Activated CD4-positive, alpha-beta T cell treated with anti-CD3 and anti-CD28 coated beads for 1 hour (primary cell): ENCODE results near the gene MAST3.
"Not testable (repeated sequence)": the region's sequence is repeated elsewhere in the genome, so short reads cannot be mapped to it uniquely, and the experiment has no call there.

ENCODE experiments used
- DNase-seq: peaks from one replicate; pipeline ENCODE4 v3.0.0-alpha.2; 2020

MAST3 gene

GRCh38 chr19:18089096-18089541 is 8.5 kb upstream of the MAST3 start:
- not testable (repeated sequence) for DNase-seq

- DNase-seq: no peak
Observed at GRCh38 chr19:18089726-18090125, 7.9 kb upstream of the MAST3 start.

GRCh38 chr19:18090545-18091216 is 6.9 kb upstream of the MAST3 start:
- DNase-seq: no peak

GRCh38 chr19:18091217-18091608 is 6.4 kb upstream of the MAST3 start:
- peak; percentile 71 for DNase-seq

- DNase-seq: no peak
Observed at GRCh38 chr19:18093439-18094161, 4.0 kb upstream of the MAST3 start.

- no peak for DNase-seq
Observed at GRCh38 chr19:18096258-18096657, 1.3 kb upstream of the MAST3 start.

- DNase-seq: no peak
Observed at GRCh38 chr19:18097993-18098890, 664 bp downstream of the MAST3 start.

- no peak for DNase-seq
Observed at GRCh38 chr19:18098891-18099622, 1.5 kb downstream of the MAST3 start.

- no peak for DNase-seq
Observed at GRCh38 chr19:18099623-18099995, 2.0 kb downstream of the MAST3 start.

GRCh38 chr19:18100710-18101109 is 3.1 kb downstream of the MAST3 start:
- DNase-seq: no peak

GRCh38 chr19:18101268-18101667 is 3.7 kb downstream of the MAST3 start:
- no peak for DNase-seq

GRCh38 chr19:18102916-18103542 is 5.5 kb downstream of the MAST3 start:
- no peak for DNase-seq

GRCh38 chr19:18104793-18105131 is 7.2 kb downstream of the MAST3 start:
- no peak for DNase-seq

- DNase-seq: not testable (repeated sequence)
Observed at GRCh38 chr19:18105259-18105658, 7.7 kb downstream of the MAST3 start.

GRCh38 chr19:18107235-18107634 is 9.7 kb downstream of the MAST3 start:
- no peak for DNase-seq

- DNase-seq: no peak
Observed at GRCh38 chr19:18108897-18109296, 11.3 kb downstream of the MAST3 start.

- DNase-seq: no peak
Observed at GRCh38 chr19:18109341-18109732, 11.8 kb downstream of the MAST3 start.

GRCh38 chr19:18109733-18110608 is 12.4 kb downstream of the MAST3 start:
- no peak for DNase-seq

GRCh38 chr19:18110609-18111232 is 13.1 kb downstream of the MAST3 start:
- DNase-seq: no peak

GRCh38 chr19:18112989-18113478 is 15.5 kb downstream of the MAST3 start:
- peak; percentile 66 for DNase-seq

GRCh38 chr19:18113827-18114226 is 16.2 kb downstream of the MAST3 start:
- no peak for DNase-seq
